PC-3 (cell line): ENCODE results near the gene TNFRSF9.

Source experiments
- EZH2 ChIP-seq: fragments of 300-600 bp; sonication (generic); IDR thresholded peaks from one replicate; pipeline ENCODE4 v1.6.1; 2017; ENCODE audit warnings: antibody characterized with exemption, mild to moderate bottlenecking, low read length; ENCODE audit not compliant: unreplicated experiment
- EZH2phosphoT487 ChIP-seq: fragments of 300-600 bp; sonication (generic); IDR thresholded peaks from 2 replicates; pipeline ENCODE4 v1.6.1; 2018; ENCODE audit warnings: mild to moderate bottlenecking, antibody characterized with exemption, low read length, borderline replicate concordance
- TF ChIP-seq, protein P1 (sequence below): fragments of 300-600 bp; sonication (generic); conservative IDR thresholded peaks from 2 replicates; pipeline ENCODE4 v1.5.1; 2017; ENCODE audit warnings: antibody characterized with exemption, low read depth, mild to moderate bottlenecking, low read length

DNA sequence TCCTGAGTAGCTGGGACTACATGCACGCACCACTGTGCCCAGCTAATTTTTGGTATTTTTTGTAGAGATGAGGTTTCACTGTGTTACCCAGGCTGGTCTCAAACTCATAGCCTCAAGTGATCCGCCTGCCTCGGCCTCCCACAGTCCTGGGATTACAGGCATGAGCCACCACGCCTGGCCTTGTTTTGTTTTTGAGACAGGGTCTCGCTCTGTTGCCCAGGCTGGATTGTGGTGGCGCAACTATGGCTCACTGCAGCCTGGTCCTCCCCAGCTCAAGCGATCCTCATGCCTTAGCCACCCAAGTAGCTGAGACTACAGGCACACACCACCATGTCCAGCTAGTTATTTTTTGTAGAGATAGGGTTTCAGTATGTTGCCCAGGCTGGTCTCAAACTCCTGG lies 46.9 kb upstream of the TNFRSF9 start:
- TF ChIP-seq, protein P1, sequence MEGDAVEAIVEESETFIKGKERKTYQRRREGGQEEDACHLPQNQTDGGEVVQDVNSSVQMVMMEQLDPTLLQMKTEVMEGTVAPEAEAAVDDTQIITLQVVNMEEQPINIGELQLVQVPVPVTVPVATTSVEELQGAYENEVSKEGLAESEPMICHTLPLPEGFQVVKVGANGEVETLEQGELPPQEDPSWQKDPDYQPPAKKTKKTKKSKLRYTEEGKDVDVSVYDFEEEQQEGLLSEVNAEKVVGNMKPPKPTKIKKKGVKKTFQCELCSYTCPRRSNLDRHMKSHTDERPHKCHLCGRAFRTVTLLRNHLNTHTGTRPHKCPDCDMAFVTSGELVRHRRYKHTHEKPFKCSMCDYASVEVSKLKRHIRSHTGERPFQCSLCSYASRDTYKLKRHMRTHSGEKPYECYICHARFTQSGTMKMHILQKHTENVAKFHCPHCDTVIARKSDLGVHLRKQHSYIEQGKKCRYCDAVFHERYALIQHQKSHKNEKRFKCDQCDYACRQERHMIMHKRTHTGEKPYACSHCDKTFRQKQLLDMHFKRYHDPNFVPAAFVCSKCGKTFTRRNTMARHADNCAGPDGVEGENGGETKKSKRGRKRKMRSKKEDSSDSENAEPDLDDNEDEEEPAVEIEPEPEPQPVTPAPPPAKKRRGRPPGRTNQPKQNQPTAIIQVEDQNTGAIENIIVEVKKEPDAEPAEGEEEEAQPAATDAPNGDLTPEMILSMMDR, result no peak
- no peak for TF ChIP-seq EZH2
- no peak for TF ChIP-seq EZH2phosphoT487
